PC-3 (cell line): ENCODE data around the gene NMNAT2. TPM values are rescaled to one million over a fixed set of nuclear protein-coding genes. Genes with fewer than 3 reads are reported as not detected.

Experiments
- ATAC-seq: fragments of 200-7000 bp; cut with Tn5 transposase; 2 replicates; pipeline ENCODE4 v1.9.1; 2020; ENCODE audit warnings: mild to moderate bottlenecking, moderate library complexity
- BruUV-seq: library from RNA; stranded (reverse); fragments of 400-500 nt; replicated peaks from 2 replicates; lab custom pipeline; 2021; lab: Mats Ljungman, UMichigan
- CTCF ChIA-PET: fragments of 300-600 bp; sonication (Branson Sonifier 250); formaldehyde crosslinking; loops from one replicate; lab custom pipeline; 2022; ENCODE audit warnings: antibody characterized with exemption; lab: Charles Lee
- POLR2A ChIA-PET: fragments of 300-600 bp; sonication (Branson Sonifier 250); formaldehyde crosslinking; loops from one replicate; lab custom pipeline; 2022; ENCODE audit warnings: antibody characterized with exemption; ENCODE audit not compliant: unreplicated experiment; lab: Charles Lee
- DNase-seq: peaks from one replicate; pipeline ENCODE4 v3.0.0-alpha.2; 2015
- H2AFZ ChIP-seq: fragments of 300-600 bp; sonication (generic); 2 replicates; pipeline ENCODE4 v1.6.0; 2016; ENCODE audit warnings: antibody characterized with exemption, low read length
- H3F3A ChIP-seq: fragments of 300-600 bp; sonication (generic); one replicate; pipeline ENCODE4 v1.6.0; 2017; ENCODE audit warnings: antibody characterized with exemption, low read length, control low read depth, mild to moderate bottlenecking; ENCODE audit not compliant: unreplicated experiment
- H3K27ac ChIP-seq: fragments of 300-600 bp; sonication (generic); 2 replicates; pipeline ENCODE4 v1.5.1; 2016; ENCODE audit warnings: mild to moderate bottlenecking, low read length
- H3K27me3 ChIP-seq: fragments of 300-600 bp; sonication (generic); 2 replicates; pipeline ENCODE4 v1.6.1; 2016; ENCODE audit warnings: low read length, mixed read lengths
- H3K36me3 ChIP-seq: fragments of 300-600 bp; sonication (generic); 2 replicates; pipeline ENCODE4 v1.6.1; 2016; ENCODE audit warnings: low read depth, mixed run types, low read length, mixed read lengths
- H3K4me1 ChIP-seq: fragments of 300-600 bp; sonication (generic); 2 replicates; pipeline ENCODE4 v1.5.1; 2016; ENCODE audit warnings: low read length; ENCODE audit not compliant: insufficient read depth
- H3K4me2 ChIP-seq: fragments of 300-600 bp; sonication (generic); 2 replicates; pipeline ENCODE4 v1.6.0; 2016; ENCODE audit warnings: low read length
- H3K4me3 ChIP-seq: fragments of 300-600 bp; sonication (generic); 2 replicates; pipeline ENCODE4 v1.5.1; 2016; ENCODE audit warnings: mild to moderate bottlenecking, low read length, mixed read lengths
- H3K79me2 ChIP-seq: fragments of 300-600 bp; sonication (generic); 2 replicates; pipeline ENCODE4 v1.6.1; 2017; ENCODE audit warnings: low read length, mixed read lengths
- H3K9ac ChIP-seq: fragments of 300-600 bp; sonication (generic); 2 replicates; pipeline ENCODE4 v1.6.0; 2016; ENCODE audit warnings: mild to moderate bottlenecking, low read length
- H3K9me2 ChIP-seq: fragments of 300-600 bp; sonication (generic); replicated peaks from 2 replicates; pipeline ENCODE4 v1.6.1; 2016; ENCODE audit warnings: mixed run types, low read length, mixed read lengths
- H3K9me3 ChIP-seq: fragments of 300-600 bp; sonication (generic); 2 replicates; pipeline ENCODE4 v1.6.1; 2016; ENCODE audit warnings: low read length, mixed read lengths
- H4K20me1 ChIP-seq: fragments of 300-600 bp; sonication (generic); 2 replicates; pipeline ENCODE4 v1.6.1; 2016; ENCODE audit warnings: low read length, mixed read lengths
- EZH2 ChIP-seq: fragments of 300-600 bp; sonication (generic); IDR thresholded peaks from one replicate; pipeline ENCODE4 v1.6.1; 2017; ENCODE audit warnings: antibody characterized with exemption, mild to moderate bottlenecking, low read length; ENCODE audit not compliant: unreplicated experiment
- EZH2phosphoT487 ChIP-seq: fragments of 300-600 bp; sonication (generic); IDR thresholded peaks from 2 replicates; pipeline ENCODE4 v1.6.1; 2018; ENCODE audit warnings: mild to moderate bottlenecking, antibody characterized with exemption, low read length, borderline replicate concordance
- intact Hi-C: fragments of 100-400 bp; cut with micrococcal nuclease; formaldehyde crosslinking; loops from 2 replicates; pipeline ENCODE4 v1.9.0; 2023
- total RNA-seq: library from RNA; depleted of rRNA; stranded (reverse); fragments of >200 nt; gene quantifications from 2 replicates; pipeline ENCODE4 v1.2.3, GENCODE V29; 2014
- TF ChIP-seq, protein P1 (sequence below): fragments of 300-600 bp; sonication (generic); conservative IDR thresholded peaks from 2 replicates; pipeline ENCODE4 v1.5.1; 2017; ENCODE audit warnings: antibody characterized with exemption, low read depth, mild to moderate bottlenecking, low read length

Gene NMNAT2
- total RNA-seq, 1 experiment from 2014 or later, result 6.0 TPM

GRCh38 chr1:183278739-183279591 is 139.2 kb downstream of the NMNAT2 start:
- peak overlapping the region; percentile 91 for H3K27ac ChIP-seq
- H3K4me2 ChIP-seq, result peak overlapping the region; percentile 18; the same call in 1 of the 2 replicates
- intact Hi-C loops, result no loop called here
- ChIA-PET CTCF (interaction anchor here (1.0 kb wide), 1 partner anchor 316 kb away, joined by 6 read pairs; no protein-coding TSS in a partner anchor), POLR2A (no interaction called here)
- no TSS peak for BruUV-seq
- no peaks in the 10 kb centered on the region for H3K36me3 ChIP-seq
- TF ChIP-seq EZH2 (no peak), EZH2phosphoT487 (no peak)
- TF ChIP-seq, protein P1, sequence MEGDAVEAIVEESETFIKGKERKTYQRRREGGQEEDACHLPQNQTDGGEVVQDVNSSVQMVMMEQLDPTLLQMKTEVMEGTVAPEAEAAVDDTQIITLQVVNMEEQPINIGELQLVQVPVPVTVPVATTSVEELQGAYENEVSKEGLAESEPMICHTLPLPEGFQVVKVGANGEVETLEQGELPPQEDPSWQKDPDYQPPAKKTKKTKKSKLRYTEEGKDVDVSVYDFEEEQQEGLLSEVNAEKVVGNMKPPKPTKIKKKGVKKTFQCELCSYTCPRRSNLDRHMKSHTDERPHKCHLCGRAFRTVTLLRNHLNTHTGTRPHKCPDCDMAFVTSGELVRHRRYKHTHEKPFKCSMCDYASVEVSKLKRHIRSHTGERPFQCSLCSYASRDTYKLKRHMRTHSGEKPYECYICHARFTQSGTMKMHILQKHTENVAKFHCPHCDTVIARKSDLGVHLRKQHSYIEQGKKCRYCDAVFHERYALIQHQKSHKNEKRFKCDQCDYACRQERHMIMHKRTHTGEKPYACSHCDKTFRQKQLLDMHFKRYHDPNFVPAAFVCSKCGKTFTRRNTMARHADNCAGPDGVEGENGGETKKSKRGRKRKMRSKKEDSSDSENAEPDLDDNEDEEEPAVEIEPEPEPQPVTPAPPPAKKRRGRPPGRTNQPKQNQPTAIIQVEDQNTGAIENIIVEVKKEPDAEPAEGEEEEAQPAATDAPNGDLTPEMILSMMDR, result no peak
- peaks cover 34% of the 10 kb centered on the region for H3K4me1 ChIP-seq
- H4K20me1 ChIP-seq, result no peaks in the 10 kb centered on the region
- H2AFZ ChIP-seq, result peak overlapping the region; percentile 46; the same call in 1 of the 2 replicates
- no peaks in the 10 kb centered on the region for H3K9me2 ChIP-seq
- peak overlapping the region; percentile 52 for H3K9ac ChIP-seq
- ATAC-seq (peak; percentile 78), DNase-seq (peak; percentile 78)
- no peaks in the 10 kb centered on the region for H3K79me2 ChIP-seq
- no peaks in the 10 kb centered on the region for H3F3A ChIP-seq
- H3K9me3 ChIP-seq, result no peaks in the 10 kb centered on the region
- H3K4me3 ChIP-seq, result no peak overlapping the region
- H3K27me3 ChIP-seq, result no peaks in the 10 kb centered on the region

GRCh38 chr1:183277821-183278738 is 140.1 kb downstream of the NMNAT2 start:
- ChIA-PET POLR2A (no interaction called here), CTCF (no interaction called here)
- no peak for TF ChIP-seq EZH2phosphoT487
- TF ChIP-seq EZH2, result no peak
- TF ChIP-seq, protein P1, result no peak
- Histone ChIP-seq H4K20me1 (no peaks in the 10 kb centered on the region), H2AFZ (no peak overlapping the region), H3K4me1 (peaks cover 38% of the 10 kb centered on the region), H3K4me2 (peak overlapping the region; percentile 18; the same call in 1 of the 2 replicates), H3K27me3 (no peaks in the 10 kb centered on the region), H3K9ac (peak overlapping the region; percentile 52), H3K79me2 (no peaks in the 10 kb centered on the region), H3K27ac (peak overlapping the region; percentile 91), H3K36me3 (no peaks in the 10 kb centered on the region), H3K9me3 (no peaks in the 10 kb centered on the region), H3K4me3 (no peak overlapping the region), H3K9me2 (no peaks in the 10 kb centered on the region), H3F3A (no peaks in the 10 kb centered on the region)
- intact Hi-C loops, result no loop called here
- BruUV-seq, result no TSS peak
- DNase-seq (no peak), ATAC-seq (no peak)
